Measurements from ENCODE around the gene RWDD3. TPM values are rescaled to one million over a fixed set of nuclear protein-coding genes. Genes with fewer than 3 reads are reported as not detected.

The RWDD3 gene
- total and polyA plus RNA-seq, 2 of the 13 experiments (the other 11 are each of a cell fraction or from before 2014, with no cell fraction given), result 18.3 to 21.2 TPM

DNA sequence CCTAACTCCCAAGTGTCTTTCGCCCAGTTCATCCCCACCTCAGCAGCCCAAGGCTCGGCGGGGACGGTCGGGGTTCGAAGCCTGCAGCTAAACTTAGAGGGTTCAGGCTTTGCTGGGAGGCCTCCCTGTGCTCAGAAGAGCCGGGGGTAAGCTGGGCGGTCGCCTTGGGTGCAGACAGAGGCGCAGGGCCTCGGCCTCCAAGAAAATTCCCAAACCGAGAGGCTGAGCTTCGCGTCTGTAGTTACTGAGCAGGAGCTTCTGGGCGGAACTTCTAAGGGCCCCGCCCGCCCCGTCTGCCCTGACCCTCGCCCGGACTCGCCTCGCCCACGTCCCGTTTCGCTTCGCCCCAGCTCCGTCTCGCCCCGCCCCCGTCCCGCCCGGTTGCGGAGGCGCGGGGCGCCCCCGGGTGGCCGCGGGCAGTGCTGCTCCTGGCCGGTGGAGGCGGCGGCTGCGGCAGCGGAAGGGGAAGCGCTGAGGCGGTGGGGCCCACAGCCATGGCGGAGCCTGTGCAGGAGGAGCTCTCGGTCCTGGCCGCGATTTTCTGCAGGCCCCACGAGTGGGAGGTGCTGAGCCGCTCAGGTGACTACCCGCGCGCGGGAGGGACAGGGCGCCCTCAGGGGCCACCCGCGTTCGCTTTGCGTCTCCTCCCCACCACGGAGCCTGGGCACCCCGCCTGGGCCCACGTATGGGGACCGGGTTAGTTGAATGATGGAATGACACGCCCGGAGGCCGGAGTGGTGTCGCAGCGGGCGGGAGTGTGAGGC, at the start of gene RWDD3 (continued):
- no peak for TF ChIP-seq ZBTB33 (CRISPR knock-in tag; IDR thresholded peaks at IDR 0.05)
- TF ChIP-seq HNF4A (CRISPR knock-in tag; IDR thresholded peaks at IDR 0.05), result no peak
- no peak for TF ChIP-seq HCFC1 (IDR thresholded peaks at IDR 0.05; ENCODE audit: low read depth, low read length)
- TF ChIP-seq ZBTB1 (CRISPR knock-in tag; IDR thresholded peaks at IDR 0.05; ENCODE audit: borderline replicate concordance), result no peak
- no peak for TF ChIP-seq NRL (CRISPR knock-in tag; IDR thresholded peaks at IDR 0.05; ENCODE audit: borderline replicate concordance)
- no peak for TF ChIP-seq ZNF317 (CRISPR knock-in tag; IDR thresholded peaks at IDR 0.05)
- TF ChIP-seq NR1H2 (CRISPR knock-in tag; IDR thresholded peaks at IDR 0.05; ENCODE audit: borderline replicate concordance, low read depth), result 0 out of 2 replicates have a peak, but pooled peaks have one; percentile 27
- peak; percentile 93 for TF ChIP-seq RBFOX2 (IDR thresholded peaks at IDR 0.05; ENCODE audit: low read depth, low read length)
- peak; percentile 13; the same call in 1 of the 2 replicates for TF ChIP-seq RFX5 (IDR thresholded peaks at IDR 0.05; ENCODE audit: low read depth, low read length)
- no peak for TF ChIP-seq ATAD3A (CRISPR knock-in tag; IDR thresholded peaks at IDR 0.05)
- TF ChIP-seq TCF7L2 (IDR thresholded peaks at IDR 0.05; ENCODE audit: low read depth, low read length), result no peak
- TF ChIP-seq TBX2 (CRISPR knock-in tag; IDR thresholded peaks at IDR 0.05; ENCODE audit: borderline replicate concordance), result peak; percentile 63
- TF ChIP-seq ZNF260 (CRISPR knock-in tag; IDR thresholded peaks at IDR 0.05; ENCODE audit: borderline replicate concordance, low read depth), result no peak
- no peak for TF ChIP-seq TCF12 (IDR thresholded peaks at IDR 0.05)
- TF ChIP-seq TCF12 (CRISPR knock-in tag; IDR thresholded peaks at IDR 0.05), result peak; percentile 82
- TF ChIP-seq ZNF850 (CRISPR knock-in tag; conservative IDR thresholded peaks at IDR 0.05), result no peak
- TF ChIP-seq THYN1 (CRISPR knock-in tag; IDR thresholded peaks at IDR 0.05; ENCODE audit: borderline replicate concordance, low read depth), result no peak
- peak; percentile 65 for TF ChIP-seq NR2C2 (CRISPR knock-in tag; IDR thresholded peaks at IDR 0.05; ENCODE audit: borderline replicate concordance)
- 0 out of 2 replicates have a peak, but pooled peaks have one; percentile 26 for TF ChIP-seq NFKBIZ (CRISPR knock-in tag; IDR thresholded peaks at IDR 0.05)
- TF ChIP-seq ZNF761 (CRISPR knock-in tag; conservative IDR thresholded peaks at IDR 0.05), result peak; percentile 41; the same call in 1 of the 2 replicates
- TF ChIP-seq ZNF891 (CRISPR knock-in tag; IDR thresholded peaks at IDR 0.05), result peak; percentile 79; the same call in 1 of the 2 replicates
- TF ChIP-seq TSC22D2 (CRISPR knock-in tag; IDR thresholded peaks at IDR 0.05; ENCODE audit: borderline replicate concordance), result peak; percentile 80; the same call in 1 of the 2 replicates
- peak; percentile 79; the same call in 1 of the 2 replicates for TF ChIP-seq KDM4B (CRISPR knock-in tag; IDR thresholded peaks at IDR 0.05)
- 0 out of 2 replicates have a peak, but pooled peaks have one; percentile 36 for TF ChIP-seq KDM2A (CRISPR knock-in tag; IDR thresholded peaks at IDR 0.05; ENCODE audit: borderline replicate concordance, low read depth)
- TF ChIP-seq, protein P1, sequence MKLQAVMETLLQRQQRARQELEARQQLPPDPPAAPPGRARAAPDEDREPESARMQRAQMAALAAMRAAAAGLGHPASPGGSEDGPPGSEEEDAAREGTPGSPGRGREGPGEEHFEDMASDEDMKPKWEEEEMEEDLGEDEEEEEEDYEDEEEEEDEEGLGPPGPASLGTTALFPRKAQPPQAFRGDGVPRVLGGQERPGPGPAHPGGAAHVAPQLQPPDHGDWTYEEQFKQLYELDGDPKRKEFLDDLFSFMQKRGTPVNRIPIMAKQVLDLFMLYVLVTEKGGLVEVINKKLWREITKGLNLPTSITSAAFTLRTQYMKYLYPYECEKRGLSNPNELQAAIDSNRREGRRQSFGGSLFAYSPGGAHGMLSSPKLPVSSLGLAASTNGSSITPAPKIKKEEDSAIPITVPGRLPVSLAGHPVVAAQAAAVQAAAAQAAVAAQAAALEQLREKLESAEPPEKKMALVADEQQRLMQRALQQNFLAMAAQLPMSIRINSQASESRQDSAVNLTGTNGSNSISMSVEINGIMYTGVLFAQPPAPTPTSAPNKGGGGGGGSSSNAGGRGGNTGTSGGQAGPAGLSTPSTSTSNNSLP (IDR thresholded peaks at IDR 0.05; ENCODE audit: low read depth, low read length), result no peak; the same call in 1 of the 2 replicates
- no peak for TF ChIP-seq PRPF4 (IDR thresholded peaks at IDR 0.05; ENCODE audit: low read depth, low read length, poor library complexity, severe bottlenecking)
- peak; percentile 56; the same call in 1 of the 2 replicates for TF ChIP-seq ZBTB20 (CRISPR knock-in tag; IDR thresholded peaks at IDR 0.05; ENCODE audit: borderline replicate concordance, low read depth)
- no peak for TF ChIP-seq MBD4 (IDR thresholded peaks at IDR 0.05; ENCODE audit: borderline replicate concordance, low read length)

Data from HepG2 (cell line).